Heart right ventricle (tissue), 16 donors: ENCODE results near the gene TAB2. TPM values are rescaled to one million over a fixed set of nuclear protein-coding genes. Genes with fewer than 3 reads are reported as not detected.

Experiments used
- ATAC-seq, 8 donors: fragments of 200-7000 bp; cut with Tn5 transposase; one replicate each; pipeline ENCODE4 v1.9.1; 2020; ENCODE audit warnings: mild to moderate bottlenecking in 8 of 8, moderate library complexity in 8 of 8, moderate number of reproducible peaks in 1 of 8
- DNase-seq, 2 donors: peaks; one replicate each; pipeline ENCODE4 v3.0.0-alpha.2; 2020
- H3K27ac ChIP-seq, 10 donors: fragments of 200-600 bp; sonication (generic) in 2 of 10; one replicate each; pipeline versions ENCODE4 v1.5.0 to v1.8.0; 2020 to 2022; ENCODE audit warnings: mild to moderate bottlenecking in 3 of 10
- H3K27me3 ChIP-seq, 7 donors: fragments of 200-600 bp; one replicate each; pipeline ENCODE4 v1.8.0; 2021 to 2022; ENCODE audit warnings: mild to moderate bottlenecking in 2 of 7
- H3K36me3 ChIP-seq, 9 donors: fragments of 200-600 bp; sonication (generic) in 1 of 9; one replicate each; pipeline versions ENCODE4 v1.5.0 to v1.8.0; 2020 to 2022; ENCODE audit warnings: mild to moderate bottlenecking in 2 of 9
- H3K4me1 ChIP-seq, 9 donors: fragments of 200-600 bp; sonication (generic) in 1 of 9; one replicate each; pipeline versions ENCODE4 v1.5.0 to v1.8.0; 2020 to 2022; ENCODE audit warnings: mild to moderate bottlenecking in 4 of 9
- H3K4me3 ChIP-seq, 10 donors: fragments of 200-600 bp; sonication (generic) in 2 of 10; one replicate each; pipeline versions ENCODE4 v1.5.0 to v1.8.0; 2020 to 2022; ENCODE audit warnings: mild to moderate bottlenecking in 7 of 10, moderate library complexity in 2 of 10
- H3K9me3 ChIP-seq, 11 donors: fragments of 200-600 bp in 10 of 11; sonication (generic) in 2 of 11; one replicate each; pipeline versions ENCODE4 v1.5.0 to v1.8.0; 2013 to 2022; ENCODE audit warnings: mild to moderate bottlenecking in 2 of 11, control low read depth in 1 of 11, moderate library complexity in 1 of 11
- WGBS, 2 donors: extraction: QIAGEN DNeasy Blood & Tissue Kit; methylation state at CpG; one replicate each; pipeline ENCODE4 v1.1.7; 2013; ENCODE audit warnings: inconsistent platforms in 1 of 2; 5-methylcytosine and 5-hydroxymethylcytosine counted together
- intact Hi-C, 10 donors: fragments of 100-400 bp; cut with DNase I; formaldehyde crosslinking; loops; one replicate each; pipeline versions ENCODE4 v1.11.1 to v1.14.2; 2022
- polyA plus RNA-seq, 2 donors: library from polyadenylated mRNA; stranded (reverse); fragments of 200-250 nt; gene quantifications; one replicate each; pipeline ENCODE4 v1.2.3, GENCODE V29; 2013
- total RNA-seq, 10 donors: library from RNA; stranded (reverse); fragmentation: NEBNext Ultra II Directional in 3 of 10; extraction: Animal tissue kit (Norgen Biotek cat#: 25700) in 3 of 10; gene quantifications; one replicate each; pipeline versions ENCODE4 v1.2.1 to v1.2.4, GENCODE V29; 2021 to 2023
- TF ChIP-seq, protein P1 (sequence below), 9 donors: fragments of 200-600 bp; sonication (generic) in 2 of 9; IDR thresholded peaks; one replicate each; pipeline versions ENCODE4 v1.5.0 to v1.8.0; 2021 to 2022; ENCODE audit warnings: antibody characterized with exemption in 9 of 9, mild to moderate bottlenecking in 5 of 9, moderate library complexity in 1 of 9
- donor health status: Arrhythmogenic right ventricular cardiomyopathy.
- donor health status: ischemic (EF 13 %, LVEDD 7.1; RV severe dilation, severe dysfunction).
- donor health status: healthy with polysubstance abuse.
- donor health status: DM: no; HTN: yes; CAD: no.
- donor health status: DM: no; HTN: no; CAD: no.
- donor health status: ischemic (EF 25% LVEDD 6.9; RV normal size, moderate dysfunction).
- donor health status: ischemic (EF 25% LVEDD 5.7; RV mildly dilated, moderate dysfunction).
- donor health status: healthy.
- donor health status: DM: yes; HTN: yes; CAD: no.
- donor health status: Ischemic cardiomyopathy.
- donor health status: ischemic (EF 35%, LVEDD 5.7; RV mildly dilated, moderate dysfunction).
- donor health status: nonischemic (EF 11% LVEDD 7.7; RV severe dilation, severe dysfunction).
- donor health status: DM: yes; HTN: yes; CAD: no.
- donor health status: PGD.
- donor health status: ischemic (EF 29% LVEDD 5.4; RV normal size, mild dysfunction).
- donor health status: nonischemic (EF 23%, LVEDD 6.1; RV moderate dilation, normal function).

Gene TAB2
- total and polyA plus RNA-seq, 12 donors, result 13.6 to 72.5 (median 54.3) TPM

DNA sequence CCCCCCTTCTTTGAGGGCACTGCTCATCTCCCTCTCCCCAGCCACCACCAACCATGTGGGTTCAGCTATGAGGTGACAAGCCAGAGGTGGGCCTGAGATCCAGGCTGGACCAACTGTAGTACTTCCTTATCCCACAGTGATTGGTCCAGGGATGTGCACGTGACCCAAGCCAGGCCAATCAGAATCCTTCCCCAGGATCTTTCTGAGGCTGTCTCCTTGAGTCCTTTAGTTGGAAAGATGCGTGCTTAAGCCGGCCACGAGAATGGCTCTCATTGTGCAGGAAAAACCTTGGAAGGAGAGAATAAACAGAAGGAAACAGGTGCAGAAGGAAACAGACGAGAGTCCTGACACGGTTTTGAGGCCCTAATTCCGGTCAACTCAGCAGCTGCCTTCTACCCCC lies 128.1 kb downstream of the TAB2 start:
- Histone ChIP-seq H3K27ac (no peak overlapping the region), H3K4me1 (peaks cover 2 to 8% (median 4%) of the 10 kb centered on the region in 9 donors), H3K36me3 (no peaks in the 10 kb centered on the region), H3K9me3 (no peaks in the 10 kb centered on the region), H3K27me3 (peaks cover 0 to 78% (median 57%) of the 10 kb centered on the region in 7 donors), H3K4me3 (no peak overlapping the region)
- 88 to 97% methylated on average over 7 of the region's 7 CpGs for WGBS, 2 donors
- peak in 1 of 8 donors; percentile 29 for ATAC-seq
- intact Hi-C loops, result no loop called here
- no peak for DNase-seq
- TF ChIP-seq, protein P1, sequence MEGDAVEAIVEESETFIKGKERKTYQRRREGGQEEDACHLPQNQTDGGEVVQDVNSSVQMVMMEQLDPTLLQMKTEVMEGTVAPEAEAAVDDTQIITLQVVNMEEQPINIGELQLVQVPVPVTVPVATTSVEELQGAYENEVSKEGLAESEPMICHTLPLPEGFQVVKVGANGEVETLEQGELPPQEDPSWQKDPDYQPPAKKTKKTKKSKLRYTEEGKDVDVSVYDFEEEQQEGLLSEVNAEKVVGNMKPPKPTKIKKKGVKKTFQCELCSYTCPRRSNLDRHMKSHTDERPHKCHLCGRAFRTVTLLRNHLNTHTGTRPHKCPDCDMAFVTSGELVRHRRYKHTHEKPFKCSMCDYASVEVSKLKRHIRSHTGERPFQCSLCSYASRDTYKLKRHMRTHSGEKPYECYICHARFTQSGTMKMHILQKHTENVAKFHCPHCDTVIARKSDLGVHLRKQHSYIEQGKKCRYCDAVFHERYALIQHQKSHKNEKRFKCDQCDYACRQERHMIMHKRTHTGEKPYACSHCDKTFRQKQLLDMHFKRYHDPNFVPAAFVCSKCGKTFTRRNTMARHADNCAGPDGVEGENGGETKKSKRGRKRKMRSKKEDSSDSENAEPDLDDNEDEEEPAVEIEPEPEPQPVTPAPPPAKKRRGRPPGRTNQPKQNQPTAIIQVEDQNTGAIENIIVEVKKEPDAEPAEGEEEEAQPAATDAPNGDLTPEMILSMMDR (IDR thresholded peaks at IDR 0.05), result no peak

DNA sequence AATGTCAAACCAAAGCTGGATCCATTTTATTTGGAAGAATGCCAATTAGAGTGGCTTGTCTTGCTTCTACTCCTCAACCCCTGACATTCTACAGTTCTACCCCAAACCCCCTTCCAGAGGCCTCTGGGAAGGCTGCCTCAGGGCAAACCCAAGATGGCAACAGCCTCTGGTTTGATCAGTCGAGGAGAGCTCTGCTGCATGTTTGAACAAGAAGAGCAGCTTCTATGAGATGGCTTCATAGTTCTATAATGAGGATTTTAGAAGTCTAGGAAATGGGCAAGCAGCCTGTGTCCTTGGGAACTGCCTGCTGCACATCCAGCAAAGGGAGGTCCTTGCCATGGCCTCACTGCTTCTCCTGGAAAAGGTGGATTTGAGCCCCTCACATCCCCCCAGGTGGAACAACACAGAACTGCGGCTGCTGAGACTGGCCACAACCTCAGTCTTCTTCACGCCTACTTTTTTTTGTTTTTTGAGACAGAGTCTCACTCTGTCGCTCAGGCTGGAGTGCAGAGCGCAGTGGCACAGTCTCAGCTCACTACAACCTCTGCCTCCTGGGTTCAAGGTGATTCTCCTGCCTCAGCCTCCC lies 129.4 kb downstream of the TAB2 start:
- intact Hi-C loops, result no loop called here
- Histone ChIP-seq H3K27ac (no peak overlapping the region), H3K27me3 (peaks cover 0 to 79% (median 57%) of the 10 kb centered on the region in 7 donors), H3K4me1 (peaks cover 7 to 20% (median 16%) of the 10 kb centered on the region in 9 donors), H3K4me3 (no peak overlapping the region), H3K36me3 (no peaks in the 10 kb centered on the region), H3K9me3 (no peaks in the 10 kb centered on the region)
- ATAC-seq (no peak), DNase-seq (no peak)
- TF ChIP-seq, protein P1 (IDR thresholded peaks at IDR 0.05), result no peak
- 91 to 95% methylated on average over 5 of the region's 5 CpGs for WGBS, 2 donors

DNA sequence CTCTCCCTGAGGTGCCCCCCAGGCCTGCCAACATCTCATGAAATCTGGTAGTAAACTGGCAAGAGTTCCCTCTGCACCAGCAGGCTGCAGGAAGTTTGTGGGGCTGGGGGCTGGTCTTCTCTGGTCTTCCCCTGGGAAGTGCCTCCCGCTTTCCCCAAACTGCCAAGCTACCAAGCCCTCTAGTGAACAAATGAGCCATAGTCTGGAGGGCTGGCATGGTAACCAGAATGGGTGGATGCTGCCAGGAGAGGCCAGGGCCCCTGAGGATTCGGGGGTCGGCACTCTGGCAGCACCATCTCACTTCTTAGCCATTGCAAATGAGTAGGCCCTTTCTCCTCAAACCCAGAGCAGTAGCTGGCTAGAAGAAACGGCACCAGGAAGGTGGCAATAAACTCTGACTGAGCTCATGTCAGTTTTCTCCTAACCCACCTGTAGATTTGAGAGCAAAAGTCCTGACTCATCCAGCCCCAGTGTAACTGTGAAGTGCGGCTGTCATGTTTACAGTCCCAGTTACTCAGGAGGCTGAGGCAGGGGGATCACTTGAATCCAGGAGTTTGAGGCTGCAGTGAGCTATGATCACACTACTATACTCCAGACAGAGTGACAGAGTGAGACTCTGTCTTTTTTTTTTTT lies 131.4 kb downstream of the TAB2 start:
- Histone ChIP-seq H3K27ac (no peak overlapping the region), H3K4me1 (peaks cover 15 to 37% (median 29%) of the 10 kb centered on the region in 9 donors), H3K27me3 (peaks cover 0 to 70% (median 55%) of the 10 kb centered on the region in 7 donors), H3K9me3 (no peaks in the 10 kb centered on the region), H3K4me3 (no peak overlapping the region), H3K36me3 (no peaks in the 10 kb centered on the region)
- TF ChIP-seq, protein P1 (IDR thresholded peaks at IDR 0.05), result no peak
- 88 to 93% methylated on average over 5 of the region's 5 CpGs for WGBS, 2 donors
- ATAC-seq, result no peak
- intact Hi-C loops, result no loop called here
- no peak for DNase-seq

DNA sequence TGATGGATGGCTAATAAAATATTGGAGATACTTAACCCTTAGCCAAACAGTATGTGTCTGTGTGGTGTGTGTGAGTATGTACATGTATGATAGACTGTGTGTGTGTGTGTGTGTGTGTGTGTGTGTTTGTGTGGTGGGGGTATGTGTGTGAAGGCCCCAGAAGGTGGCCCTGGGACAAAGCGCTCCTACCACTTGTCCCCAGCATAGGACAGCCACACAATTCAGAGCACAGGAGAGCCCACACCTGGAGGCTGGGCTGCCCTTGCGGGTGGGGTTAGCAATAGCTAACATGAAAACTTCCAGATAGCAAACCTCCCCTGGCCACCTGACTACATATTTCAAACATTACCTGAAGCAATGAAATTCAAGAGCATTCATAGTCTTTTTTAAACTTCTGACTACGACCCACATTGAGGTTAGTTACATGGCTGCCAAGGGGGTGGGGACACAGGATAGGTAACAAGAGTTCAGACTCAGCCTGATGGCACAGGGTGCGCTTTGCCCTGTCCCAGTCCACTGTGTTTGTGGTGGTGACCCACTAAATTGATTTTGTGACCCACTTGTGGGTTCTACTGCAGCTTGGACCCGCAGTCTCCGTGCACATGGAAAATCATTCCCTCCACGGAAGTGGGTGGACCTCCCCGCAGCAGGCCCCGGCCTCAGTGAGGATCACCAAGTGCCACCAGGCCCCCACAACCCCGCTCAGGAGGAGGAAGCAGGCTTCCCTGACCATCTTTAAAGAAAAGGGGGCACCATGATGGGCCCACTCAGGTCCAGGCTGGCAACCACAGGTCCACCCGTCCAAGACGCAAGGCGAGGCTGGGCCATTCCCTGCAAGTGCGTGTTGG lies 132.5 kb downstream of the TAB2 start:
- Histone ChIP-seq H3K4me3 (peak overlapping the region in 9 of 10 donors; percentile 39 to 63 (median 55)), H3K9me3 (no peaks in the 10 kb centered on the region), H3K27me3 (peaks cover 0 to 66% (median 52%) of the 10 kb centered on the region in 7 donors), H3K4me1 (peaks cover 23 to 48% (median 36%) of the 10 kb centered on the region in 9 donors), H3K27ac (no peak overlapping the region), H3K36me3 (no peaks in the 10 kb centered on the region)
- 82 to 86% methylated on average over 14 of the region's 14 CpGs for whole genome bisulfite sequencing, 2 donors
- intact Hi-C loops, result loop anchor here in 1 of 10 donors (5.0 kb wide), 1 partner anchor 67 kb away; no protein-coding TSS in a partner anchor
- TF ChIP-seq, protein P1 (IDR thresholded peaks at IDR 0.05), result no peak
- DNase-seq (no peak), ATAC-seq (no peak)
